WTC11 (cell line): ENCODE results near the gene ERBB4. TPM values are rescaled to one million over a fixed set of nuclear protein-coding genes. Genes with fewer than 3 reads are reported as not detected.

ENCODE experiments used
- ATAC-seq: fragments of 200-7000 bp; cut with Tn5 transposase; 2 replicates; pipeline ENCODE4 v1.10.0; 2021; ENCODE audit warnings: mild to moderate bottlenecking, moderate library complexity
- CTCF ChIA-PET: fragments of 300-600 bp; sonication (Branson Sonifier 250); formaldehyde crosslinking; loops from one replicate; lab custom pipeline; 2021; ENCODE audit warnings: antibody characterized with exemption; lab: Charles Lee
- POLR2A ChIA-PET: fragments of 350-600 bp; sonication (Branson Sonifier 250); formaldehyde crosslinking; loops from one replicate; lab custom pipeline; 2021; ENCODE audit warnings: antibody characterized with exemption; lab: Charles Lee
- DNase-seq: peaks from one replicate; pipeline ENCODE4 v3.0.0; 2021; ENCODE audit warnings: low spot score
- H3K27ac Mint-ChIP-seq: 2 replicates; pipeline ENCODE4 v1.8.0; 2021; ENCODE audit warnings: mixed read lengths
- H3K27me3 Mint-ChIP-seq: 2 replicates; pipeline ENCODE4 v1.8.0; 2021; ENCODE audit warnings: low read depth, mild to moderate bottlenecking, moderate library complexity, mixed read lengths
- H3K36me3 Mint-ChIP-seq: 2 replicates; pipeline ENCODE4 v1.8.0; 2021; ENCODE audit warnings: mixed read lengths
- H3K4me1 Mint-ChIP-seq: 2 replicates; pipeline ENCODE4 v1.8.0; 2022; ENCODE audit warnings: mixed read lengths
- H3K4me3 Mint-ChIP-seq: 2 replicates; pipeline ENCODE4 v1.8.0; 2021; ENCODE audit warnings: mild to moderate bottlenecking, moderate library complexity, mixed read lengths
- H3K9me3 Mint-ChIP-seq: 2 replicates; pipeline ENCODE4 v1.8.0; 2021; ENCODE audit warnings: mixed read lengths
- ARID4B ChIP-seq: sonication (generic); formaldehyde crosslinking; IDR thresholded peaks from 2 replicates; pipeline ENCODE4 v1.8.0; 2023; ENCODE audit warnings: missing genetic modification reagents, mild to moderate bottlenecking, borderline replicate concordance
- CREM ChIP-seq: sonication (generic); formaldehyde crosslinking; IDR thresholded peaks from 2 replicates; pipeline ENCODE4 v1.8.1; 2022; ENCODE audit warnings: mild to moderate bottlenecking, missing genetic modification reagents, moderate library complexity
- GRHL2 ChIP-seq: fragments of 250-450 bp; sonication (Bioruptor Pico); IDR thresholded peaks from 2 replicates; pipeline ENCODE4 v1.8.0; 2022; ENCODE audit warnings: mild to moderate bottlenecking, moderate library complexity; ENCODE audit not compliant: insufficient replicate concordance, severe bottlenecking
- MXD4 ChIP-seq: fragments of 250-450 bp; sonication (Bioruptor Pico); IDR thresholded peaks from 2 replicates; pipeline ENCODE4 v1.8.0; 2021; ENCODE audit warnings: mild to moderate bottlenecking, moderate library complexity, borderline replicate concordance
- NFATC4 ChIP-seq: fragments of 250-450 bp; sonication (Bioruptor Pico); IDR thresholded peaks from 2 replicates; pipeline ENCODE4 v1.9.0; 2021; ENCODE audit warnings: mild to moderate bottlenecking
- NR2C2 ChIP-seq: sonication (generic); formaldehyde crosslinking; IDR thresholded peaks from 2 replicates; pipeline ENCODE4 v1.8.0; 2022; ENCODE audit warnings: mild to moderate bottlenecking, missing genetic modification reagents
- NR3C1 ChIP-seq: sonication (generic); formaldehyde crosslinking; conservative IDR thresholded peaks from 2 replicates; pipeline ENCODE4 v1.8.1; 2023; ENCODE audit warnings: low read depth, mild to moderate bottlenecking, missing genetic modification reagents
- RELA ChIP-seq: sonication (generic); formaldehyde crosslinking; IDR thresholded peaks from 2 replicates; pipeline ENCODE4 v1.8.1; 2022; ENCODE audit warnings: missing genetic modification reagents, mild to moderate bottlenecking, borderline replicate concordance
- SP1 ChIP-seq: sonication (generic); formaldehyde crosslinking; conservative IDR thresholded peaks from 2 replicates; pipeline ENCODE4 v1.8.1; 2022; ENCODE audit warnings: missing genetic modification reagents
- TEAD1 ChIP-seq: sonication (generic); formaldehyde crosslinking; IDR thresholded peaks from 2 replicates; pipeline ENCODE4 v1.8.0; 2022; ENCODE audit warnings: mild to moderate bottlenecking, missing genetic modification reagents
- USF1 ChIP-seq: sonication (generic); formaldehyde crosslinking; IDR thresholded peaks from 2 replicates; pipeline ENCODE4 v1.8.0; 2022; ENCODE audit warnings: mild to moderate bottlenecking, missing genetic modification reagents
- ZNF416 ChIP-seq: fragments of 250-450 bp; sonication (Bioruptor Pico); IDR thresholded peaks from 2 replicates; pipeline ENCODE4 v1.9.0; 2021; ENCODE audit warnings: mild to moderate bottlenecking, inconsistent platforms
- ZNF671 ChIP-seq: fragments of 250-450 bp; sonication (Bioruptor Pico); IDR thresholded peaks from 2 replicates; pipeline ENCODE4 v1.8.0; 2021; ENCODE audit warnings: mild to moderate bottlenecking
- total RNA-seq: library from RNA; stranded (reverse); gene quantifications from 3 replicates; pipeline ENCODE4 v1.2.3, GENCODE V29; 2021
- TF ChIP-seq, protein P1 (sequence below): fragments of 250-450 bp; sonication (Bioruptor Pico); IDR thresholded peaks from 2 replicates; pipeline ENCODE4 v1.9.0; 2021; ENCODE audit warnings: mild to moderate bottlenecking
- TF ChIP-seq, protein P2 (sequence below): sonication (generic); formaldehyde crosslinking; conservative IDR thresholded peaks from 2 replicates; pipeline ENCODE4 v1.8.1; 2023; ENCODE audit warnings: mild to moderate bottlenecking, low read depth, missing genetic modification reagents, moderate library complexity
- TF ChIP-seq, protein P3 (sequence below): sonication (generic); formaldehyde crosslinking; IDR thresholded peaks from 2 replicates; pipeline ENCODE4 v1.8.0; 2023; ENCODE audit warnings: mild to moderate bottlenecking, missing genetic modification reagents
- TF ChIP-seq, protein P4 (sequence below): sonication (generic); formaldehyde crosslinking; IDR thresholded peaks from 2 replicates; pipeline ENCODE4 v1.8.0; 2022; ENCODE audit warnings: mild to moderate bottlenecking, missing genetic modification reagents

ERBB4 gene
- total RNA-seq, 1 experiment from 2014 or later = 1.6 TPM

GRCh38 chr2:211741966-211742365, 796.6 kb downstream of the ERBB4 start:
- POLR2A ChIA-PET = no interaction called here
- H3K36me3 Mint-ChIP-seq = no peaks in the 10 kb centered on the region
- no peak overlapping the region for H3K27ac Mint-ChIP-seq
- no peak for TF ChIP-seq ZNF416
- TF ChIP-seq, protein P1, sequence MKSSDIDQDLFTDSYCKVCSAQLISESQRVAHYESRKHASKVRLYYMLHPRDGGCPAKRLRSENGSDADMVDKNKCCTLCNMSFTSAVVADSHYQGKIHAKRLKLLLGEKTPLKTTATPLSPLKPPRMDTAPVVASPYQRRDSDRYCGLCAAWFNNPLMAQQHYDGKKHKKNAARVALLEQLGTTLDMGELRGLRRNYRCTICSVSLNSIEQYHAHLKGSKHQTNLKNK (CRISPR knock-in tag) = no peak
- TF ChIP-seq USF1 = no peak
- TF ChIP-seq, protein P2, sequence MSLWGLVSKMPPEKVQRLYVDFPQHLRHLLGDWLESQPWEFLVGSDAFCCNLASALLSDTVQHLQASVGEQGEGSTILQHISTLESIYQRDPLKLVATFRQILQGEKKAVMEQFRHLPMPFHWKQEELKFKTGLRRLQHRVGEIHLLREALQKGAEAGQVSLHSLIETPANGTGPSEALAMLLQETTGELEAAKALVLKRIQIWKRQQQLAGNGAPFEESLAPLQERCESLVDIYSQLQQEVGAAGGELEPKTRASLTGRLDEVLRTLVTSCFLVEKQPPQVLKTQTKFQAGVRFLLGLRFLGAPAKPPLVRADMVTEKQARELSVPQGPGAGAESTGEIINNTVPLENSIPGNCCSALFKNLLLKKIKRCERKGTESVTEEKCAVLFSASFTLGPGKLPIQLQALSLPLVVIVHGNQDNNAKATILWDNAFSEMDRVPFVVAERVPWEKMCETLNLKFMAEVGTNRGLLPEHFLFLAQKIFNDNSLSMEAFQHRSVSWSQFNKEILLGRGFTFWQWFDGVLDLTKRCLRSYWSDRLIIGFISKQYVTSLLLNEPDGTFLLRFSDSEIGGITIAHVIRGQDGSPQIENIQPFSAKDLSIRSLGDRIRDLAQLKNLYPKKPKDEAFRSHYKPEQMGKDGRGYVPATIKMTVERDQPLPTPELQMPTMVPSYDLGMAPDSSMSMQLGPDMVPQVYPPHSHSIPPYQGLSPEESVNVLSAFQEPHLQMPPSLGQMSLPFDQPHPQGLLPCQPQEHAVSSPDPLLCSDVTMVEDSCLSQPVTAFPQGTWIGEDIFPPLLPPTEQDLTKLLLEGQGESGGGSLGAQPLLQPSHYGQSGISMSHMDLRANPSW = no peak
- TF ChIP-seq SP1 (CRISPR knock-in tag) = no peak
- no peak for TF ChIP-seq NFATC4 (CRISPR knock-in tag)
- TF ChIP-seq RELA (CRISPR knock-in tag) = no peak
- TF ChIP-seq ZNF671 (CRISPR knock-in tag) = no peak
- TF ChIP-seq MXD4 (CRISPR knock-in tag) = no peak
- TF ChIP-seq, protein P3, sequence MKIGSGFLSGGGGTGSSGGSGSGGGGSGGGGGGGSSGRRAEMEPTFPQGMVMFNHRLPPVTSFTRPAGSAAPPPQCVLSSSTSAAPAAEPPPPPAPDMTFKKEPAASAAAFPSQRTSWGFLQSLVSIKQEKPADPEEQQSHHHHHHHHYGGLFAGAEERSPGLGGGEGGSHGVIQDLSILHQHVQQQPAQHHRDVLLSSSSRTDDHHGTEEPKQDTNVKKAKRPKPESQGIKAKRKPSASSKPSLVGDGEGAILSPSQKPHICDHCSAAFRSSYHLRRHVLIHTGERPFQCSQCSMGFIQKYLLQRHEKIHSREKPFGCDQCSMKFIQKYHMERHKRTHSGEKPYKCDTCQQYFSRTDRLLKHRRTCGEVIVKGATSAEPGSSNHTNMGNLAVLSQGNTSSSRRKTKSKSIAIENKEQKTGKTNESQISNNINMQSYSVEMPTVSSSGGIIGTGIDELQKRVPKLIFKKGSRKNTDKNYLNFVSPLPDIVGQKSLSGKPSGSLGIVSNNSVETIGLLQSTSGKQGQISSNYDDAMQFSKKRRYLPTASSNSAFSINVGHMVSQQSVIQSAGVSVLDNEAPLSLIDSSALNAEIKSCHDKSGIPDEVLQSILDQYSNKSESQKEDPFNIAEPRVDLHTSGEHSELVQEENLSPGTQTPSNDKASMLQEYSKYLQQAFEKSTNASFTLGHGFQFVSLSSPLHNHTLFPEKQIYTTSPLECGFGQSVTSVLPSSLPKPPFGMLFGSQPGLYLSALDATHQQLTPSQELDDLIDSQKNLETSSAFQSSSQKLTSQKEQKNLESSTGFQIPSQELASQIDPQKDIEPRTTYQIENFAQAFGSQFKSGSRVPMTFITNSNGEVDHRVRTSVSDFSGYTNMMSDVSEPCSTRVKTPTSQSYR (CRISPR knock-in tag) = no peak
- no peak for TF ChIP-seq ARID4B
- TF ChIP-seq TEAD1 (CRISPR knock-in tag) = no peak
- TF ChIP-seq, protein P4, sequence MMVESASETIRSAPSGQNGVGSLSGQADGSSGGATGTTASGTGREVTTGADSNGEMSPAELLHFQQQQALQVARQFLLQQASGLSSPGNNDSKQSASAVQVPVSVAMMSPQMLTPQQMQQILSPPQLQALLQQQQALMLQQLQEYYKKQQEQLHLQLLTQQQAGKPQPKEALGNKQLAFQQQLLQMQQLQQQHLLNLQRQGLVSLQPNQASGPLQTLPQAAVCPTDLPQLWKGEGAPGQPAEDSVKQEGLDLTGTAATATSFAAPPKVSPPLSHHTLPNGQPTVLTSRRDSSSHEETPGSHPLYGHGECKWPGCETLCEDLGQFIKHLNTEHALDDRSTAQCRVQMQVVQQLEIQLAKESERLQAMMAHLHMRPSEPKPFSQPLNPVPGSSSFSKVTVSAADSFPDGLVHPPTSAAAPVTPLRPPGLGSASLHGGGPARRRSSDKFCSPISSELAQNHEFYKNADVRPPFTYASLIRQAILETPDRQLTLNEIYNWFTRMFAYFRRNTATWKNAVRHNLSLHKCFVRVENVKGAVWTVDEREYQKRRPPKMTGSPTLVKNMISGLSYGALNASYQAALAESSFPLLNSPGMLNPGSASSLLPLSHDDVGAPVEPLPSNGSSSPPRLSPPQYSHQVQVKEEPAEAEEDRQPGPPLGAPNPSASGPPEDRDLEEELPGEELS = no peak
- no peak for TF ChIP-seq CREM
- no peak for TF ChIP-seq GRHL2 (CRISPR knock-in tag)
- no peak for TF ChIP-seq NR3C1 (CRISPR knock-in tag)
- TF ChIP-seq NR2C2 (CRISPR knock-in tag) = no peak
- CTCF ChIA-PET = no interaction called here
- H3K4me1 Mint-ChIP-seq = peaks cover 5% of the 10 kb centered on the region; the same call in 1 of the 2 replicates
- H3K27me3 Mint-ChIP-seq = no peaks in the 10 kb centered on the region
- no peak overlapping the region for H3K4me3 Mint-ChIP-seq
- no peak for DNase-seq
- H3K9me3 Mint-ChIP-seq = no peaks in the 10 kb centered on the region
- ATAC-seq = no peak
